Retinal pigment epithelial cell (primary cell): Measurements from ENCODE around the gene MEX3B.

Experiments used
- DNase-seq: peaks from one replicate; pipeline ENCODE4 v3.0.0-alpha.2; 2010; ENCODE audit warnings: low read depth
- H3K4me3 ChIP-seq: 2 replicates; pipeline ENCODE4 v1.5.1; 2011; ENCODE audit warnings: mild to moderate bottlenecking, low read length, control low read depth, moderate library complexity
- TF ChIP-seq, protein P1 (sequence below): conservative IDR thresholded peaks from 2 replicates; pipeline ENCODE4 v1.5.1; 2011; ENCODE audit warnings: low read depth, low read length, control low read depth, inconsistent platforms

The MEX3B gene

DNA sequence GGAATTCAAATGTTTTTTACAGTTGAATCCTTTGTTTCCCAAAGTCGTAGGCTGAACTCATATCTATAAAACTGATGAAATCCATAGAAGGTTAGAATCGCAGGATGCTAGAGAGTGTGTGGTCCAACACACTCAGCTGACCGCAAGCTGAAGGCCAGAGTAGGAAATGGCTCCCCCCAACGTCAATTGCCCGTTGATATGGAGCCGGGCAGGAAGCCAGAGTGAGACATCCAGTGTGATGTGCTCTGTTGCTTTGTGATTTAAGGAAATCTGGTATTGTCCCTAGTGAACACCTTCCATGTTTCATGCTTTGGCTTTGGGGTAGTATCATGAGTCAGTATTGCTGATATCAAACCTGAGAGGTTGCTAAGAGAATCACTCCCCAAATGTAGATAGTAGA lies 5.8 kb upstream of the MEX3B start:
- H3K4me3 ChIP-seq = no peak overlapping the region
- TF ChIP-seq, protein P1, sequence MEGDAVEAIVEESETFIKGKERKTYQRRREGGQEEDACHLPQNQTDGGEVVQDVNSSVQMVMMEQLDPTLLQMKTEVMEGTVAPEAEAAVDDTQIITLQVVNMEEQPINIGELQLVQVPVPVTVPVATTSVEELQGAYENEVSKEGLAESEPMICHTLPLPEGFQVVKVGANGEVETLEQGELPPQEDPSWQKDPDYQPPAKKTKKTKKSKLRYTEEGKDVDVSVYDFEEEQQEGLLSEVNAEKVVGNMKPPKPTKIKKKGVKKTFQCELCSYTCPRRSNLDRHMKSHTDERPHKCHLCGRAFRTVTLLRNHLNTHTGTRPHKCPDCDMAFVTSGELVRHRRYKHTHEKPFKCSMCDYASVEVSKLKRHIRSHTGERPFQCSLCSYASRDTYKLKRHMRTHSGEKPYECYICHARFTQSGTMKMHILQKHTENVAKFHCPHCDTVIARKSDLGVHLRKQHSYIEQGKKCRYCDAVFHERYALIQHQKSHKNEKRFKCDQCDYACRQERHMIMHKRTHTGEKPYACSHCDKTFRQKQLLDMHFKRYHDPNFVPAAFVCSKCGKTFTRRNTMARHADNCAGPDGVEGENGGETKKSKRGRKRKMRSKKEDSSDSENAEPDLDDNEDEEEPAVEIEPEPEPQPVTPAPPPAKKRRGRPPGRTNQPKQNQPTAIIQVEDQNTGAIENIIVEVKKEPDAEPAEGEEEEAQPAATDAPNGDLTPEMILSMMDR = no peak
- no peak for DNase-seq

DNA sequence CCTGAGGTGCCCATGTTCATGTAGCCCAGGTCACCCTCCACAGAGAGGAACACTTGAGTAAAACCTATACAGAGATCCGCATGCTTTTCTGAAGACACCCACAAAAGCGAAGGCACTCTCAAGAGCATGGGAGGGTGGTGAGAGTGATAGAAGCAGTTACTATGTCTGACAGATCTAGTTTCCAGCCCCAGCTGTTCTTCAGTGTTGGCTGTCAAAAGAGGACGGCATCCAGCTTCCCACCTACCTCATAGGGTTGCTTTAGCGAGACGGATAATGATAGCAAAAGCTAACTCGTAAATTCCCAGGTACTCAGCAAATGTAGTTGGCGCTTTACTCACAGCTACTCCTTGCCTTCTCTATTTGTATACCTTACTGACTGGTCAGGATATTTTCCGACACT lies 3.0 kb upstream of the MEX3B start:
- TF ChIP-seq, protein P1 = no peak
- H3K4me3 ChIP-seq = no peak overlapping the region
- DNase-seq = no peak

DNA sequence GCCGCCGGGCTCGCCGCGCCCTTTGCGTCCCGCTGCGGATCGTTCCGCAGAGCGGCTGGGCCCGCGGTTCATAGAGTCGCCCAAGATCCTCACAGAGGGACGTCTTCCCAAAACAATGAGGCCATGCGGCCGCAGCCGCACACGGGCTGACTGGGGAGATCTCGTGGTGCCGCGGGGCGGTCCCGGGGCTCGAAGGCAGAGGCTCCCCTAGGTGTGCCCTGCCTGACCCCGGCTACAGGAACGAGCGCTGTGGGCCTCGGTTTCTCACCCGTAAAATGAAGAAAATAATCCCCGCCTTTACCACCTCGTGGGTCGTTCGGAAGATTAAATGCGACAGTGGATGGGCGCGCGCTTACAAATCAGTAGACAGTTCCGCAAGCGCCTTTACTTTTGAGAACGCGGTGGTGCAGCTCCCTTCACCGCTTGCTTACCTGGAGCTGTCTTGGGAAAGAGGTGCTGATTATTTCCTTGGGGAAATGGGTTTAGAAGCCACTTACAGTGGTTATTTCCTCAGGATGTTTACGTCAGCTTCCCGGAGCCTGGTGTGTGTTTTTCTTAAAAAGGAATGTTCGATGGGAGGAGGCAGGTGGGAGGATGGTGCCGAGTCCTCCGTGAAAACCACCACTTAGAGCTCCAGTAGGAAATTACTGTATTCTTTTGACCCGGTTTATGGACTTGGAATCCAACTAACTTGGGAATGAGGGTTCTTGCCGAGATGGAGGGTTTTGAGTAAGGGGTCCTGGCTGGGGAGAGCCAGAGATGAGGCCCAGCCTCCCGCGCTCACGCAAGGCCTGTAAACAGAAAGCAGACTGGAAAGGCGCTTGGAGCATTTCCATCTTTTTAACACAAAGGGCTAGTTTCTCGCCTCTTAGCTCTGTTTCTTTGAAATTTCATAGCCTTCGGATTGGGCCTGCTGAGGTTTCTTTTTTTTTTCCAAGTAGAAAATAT lies 1.9 kb upstream of the MEX3B start:
- peak overlapping the region; percentile 58 for H3K4me3 ChIP-seq
- no peak for DNase-seq
- TF ChIP-seq, protein P1 = no peak

DNA sequence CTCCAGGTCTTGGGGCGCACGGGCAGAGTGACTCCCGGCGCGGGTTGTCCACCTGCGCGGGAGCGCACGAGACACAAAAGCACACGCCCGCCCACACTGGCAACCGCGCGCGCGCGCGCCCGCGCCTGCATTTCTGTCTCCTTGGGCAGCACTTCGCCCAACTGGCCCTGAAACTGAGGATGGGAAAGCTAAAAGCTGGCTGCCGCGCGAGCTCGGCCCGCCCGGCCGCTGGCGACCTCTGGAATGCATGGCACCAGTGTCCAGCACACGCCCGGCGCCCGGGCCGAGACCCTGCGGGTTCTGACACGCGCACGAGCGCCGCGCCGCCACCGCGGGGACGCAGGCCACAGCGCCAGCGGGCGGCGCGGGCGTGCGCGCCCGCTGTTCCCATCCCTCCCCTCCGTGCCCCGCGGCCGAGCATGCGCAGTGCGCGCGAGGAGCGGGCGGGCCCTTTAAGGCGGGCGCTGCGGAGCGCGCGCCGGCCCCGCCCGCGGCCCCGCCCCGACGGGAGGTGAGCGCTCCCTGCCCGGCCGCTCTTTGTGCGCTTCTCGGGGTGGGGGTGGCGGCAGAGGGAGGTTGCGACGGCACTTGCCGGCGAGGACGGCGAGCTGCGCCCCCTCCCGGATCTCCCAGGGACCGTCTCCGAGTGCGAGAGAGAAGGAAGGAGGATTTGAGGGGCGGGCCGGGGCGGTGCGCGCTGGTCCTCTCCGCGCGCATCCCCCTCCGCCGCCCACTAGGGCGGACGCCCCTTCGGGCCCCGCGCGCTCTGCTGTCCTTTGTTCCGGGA lies 1.0 kb upstream of the MEX3B start:
- TF ChIP-seq, protein P1 = peak; percentile 67
- H3K4me3 ChIP-seq = peak overlapping the region; percentile 90
- DNase-seq = peak; percentile 47

DNA sequence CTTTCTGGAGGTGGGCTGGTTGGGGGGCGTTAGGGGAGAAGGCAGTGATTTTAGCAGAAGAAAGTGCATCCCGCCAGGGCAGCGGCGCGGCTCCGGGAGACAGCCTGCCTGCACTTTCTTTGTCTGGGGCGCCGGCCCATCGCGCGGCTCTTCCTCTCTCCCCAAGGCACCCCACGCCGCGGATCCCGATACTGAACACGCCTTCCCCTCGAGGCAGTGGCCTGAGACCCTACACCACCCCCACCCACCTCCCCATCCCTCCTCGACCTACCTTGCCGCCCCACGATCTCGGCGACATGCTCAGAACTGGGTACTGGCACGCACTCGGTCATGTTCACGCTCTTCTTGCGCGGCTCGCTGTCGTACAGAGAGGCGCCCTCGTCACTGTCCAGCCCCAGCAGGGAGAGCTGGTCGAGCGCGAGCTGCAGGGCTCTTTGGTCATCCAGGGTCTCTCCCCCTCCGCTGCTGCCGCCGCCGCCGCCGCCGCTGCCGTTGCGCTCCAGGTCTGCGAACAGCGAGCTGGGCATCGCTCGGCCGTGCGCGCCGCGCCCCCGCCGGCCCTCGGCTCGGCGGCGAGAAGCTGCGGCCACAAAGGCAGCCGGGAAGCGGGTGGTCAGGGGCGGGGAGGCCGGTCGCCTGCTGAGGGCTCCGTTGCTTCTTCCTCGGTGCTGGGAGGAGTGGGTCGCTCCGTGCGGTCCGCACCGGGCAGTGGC lies 483 bp downstream of the MEX3B start:
- H3K4me3 ChIP-seq = peak overlapping the region; percentile 90
- DNase-seq = no peak
- TF ChIP-seq, protein P1 = no peak

DNA sequence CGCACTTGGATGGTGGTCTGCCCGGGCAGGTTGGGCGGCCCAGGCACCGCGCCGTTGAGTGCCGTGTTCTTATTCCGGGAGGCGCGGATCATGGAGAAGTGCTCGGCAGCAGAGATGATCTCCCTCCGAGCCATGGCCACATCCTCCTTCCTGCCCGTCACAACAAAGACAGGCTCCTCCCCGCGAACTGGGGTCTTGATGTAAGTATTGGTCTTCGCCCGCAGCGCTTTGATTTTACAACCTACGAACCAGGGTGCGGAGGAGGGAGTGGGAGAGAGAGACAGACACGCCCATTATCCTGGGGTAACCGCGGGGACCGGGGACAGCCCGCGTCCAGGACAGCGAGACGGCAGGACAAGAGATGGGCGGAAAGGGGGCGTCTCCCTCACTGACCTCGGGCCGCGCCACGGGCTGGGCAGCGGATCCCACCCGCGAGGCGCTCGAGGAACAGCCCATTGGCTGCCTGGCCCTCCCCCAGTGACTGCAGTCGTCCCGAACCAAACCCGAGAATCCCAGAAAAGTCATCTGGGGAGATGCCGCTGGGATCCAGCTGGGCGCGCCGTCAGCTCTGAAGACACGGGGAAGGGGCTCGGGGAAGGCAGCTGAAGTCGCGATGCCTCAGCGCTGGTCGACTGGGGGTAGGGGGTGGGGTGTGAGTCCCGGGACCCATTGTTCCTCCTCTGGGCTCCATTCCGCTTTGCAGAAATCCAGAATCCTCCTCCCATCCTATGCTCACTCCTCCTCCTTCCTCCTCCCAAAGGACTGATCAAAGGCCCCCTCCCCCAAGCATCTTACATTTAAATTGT lies 1.2 kb downstream of the MEX3B start:
- TF ChIP-seq, protein P1 = no peak
- H3K4me3 ChIP-seq = peak overlapping the region; percentile 90
- no peak for DNase-seq
